ENCODE data around the gene PGA4.
"Not testable (repeated sequence)": the region's sequence is repeated elsewhere in the genome, so short reads cannot be mapped to it uniquely, and the experiment has no call there.

DNA sequence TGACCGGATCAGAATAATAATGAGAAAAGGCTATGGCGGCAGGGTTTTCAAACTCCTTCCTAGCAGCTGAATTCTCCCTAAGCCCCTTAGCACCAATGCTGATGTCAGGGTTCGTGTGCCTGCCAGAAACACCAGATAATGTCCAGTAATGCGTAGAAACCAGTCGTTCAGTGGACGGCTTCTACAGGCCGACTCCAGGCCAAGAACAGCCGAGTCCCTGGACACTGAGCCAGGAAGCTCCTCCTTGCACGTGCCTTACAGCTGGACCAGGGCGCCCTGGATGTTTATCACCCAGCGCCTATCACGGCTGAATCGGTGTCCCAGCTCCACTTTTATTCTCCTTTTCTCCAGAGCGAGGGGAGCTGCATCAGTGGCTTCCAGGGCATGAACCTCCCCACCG lies 9.9 kb upstream of the PGA4 start:
- TF ChIP-seq, protein P1, sequence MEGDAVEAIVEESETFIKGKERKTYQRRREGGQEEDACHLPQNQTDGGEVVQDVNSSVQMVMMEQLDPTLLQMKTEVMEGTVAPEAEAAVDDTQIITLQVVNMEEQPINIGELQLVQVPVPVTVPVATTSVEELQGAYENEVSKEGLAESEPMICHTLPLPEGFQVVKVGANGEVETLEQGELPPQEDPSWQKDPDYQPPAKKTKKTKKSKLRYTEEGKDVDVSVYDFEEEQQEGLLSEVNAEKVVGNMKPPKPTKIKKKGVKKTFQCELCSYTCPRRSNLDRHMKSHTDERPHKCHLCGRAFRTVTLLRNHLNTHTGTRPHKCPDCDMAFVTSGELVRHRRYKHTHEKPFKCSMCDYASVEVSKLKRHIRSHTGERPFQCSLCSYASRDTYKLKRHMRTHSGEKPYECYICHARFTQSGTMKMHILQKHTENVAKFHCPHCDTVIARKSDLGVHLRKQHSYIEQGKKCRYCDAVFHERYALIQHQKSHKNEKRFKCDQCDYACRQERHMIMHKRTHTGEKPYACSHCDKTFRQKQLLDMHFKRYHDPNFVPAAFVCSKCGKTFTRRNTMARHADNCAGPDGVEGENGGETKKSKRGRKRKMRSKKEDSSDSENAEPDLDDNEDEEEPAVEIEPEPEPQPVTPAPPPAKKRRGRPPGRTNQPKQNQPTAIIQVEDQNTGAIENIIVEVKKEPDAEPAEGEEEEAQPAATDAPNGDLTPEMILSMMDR (IDR thresholded peaks at IDR 0.05), result not testable (repeated sequence)
- TF ChIP-seq POLR2A (IDR thresholded peaks at IDR 0.05), result not testable (repeated sequence)

Data from lower leg skin (tissue), 3 donors.